SK-N-SH (cell line): ENCODE measurements around the gene ESYT3. TPM values are rescaled to one million over a fixed set of nuclear protein-coding genes. Genes with fewer than 3 reads are reported as not detected.

ENCODE experiments used
- CTCF ChIA-PET: fragments of 300-600, 350-600 bp; formaldehyde crosslinking; extraction: SDS; loops from one replicate; lab custom pipeline; 2021; lab: Yijun Ruan, JAX
- POLR2A ChIA-PET: fragments of 350-600 bp; sonication (Branson Sonifier 250); formaldehyde crosslinking; extraction: SDS; loops from one replicate; lab custom pipeline; 2020; ENCODE audit warnings: antibody characterized with exemption, inconsistent platforms; lab: Yijun Ruan, JAX
- DNase-seq: peaks from one replicate; pipeline ENCODE4 v3.0.0; 2012
- H2AFZ ChIP-seq: fragments of 200-600 bp; sonication (generic); 2 replicates; pipeline ENCODE4 v1.8.1; 2016; ENCODE audit warnings: antibody characterized with exemption, mild to moderate bottlenecking, low read depth
- H3F3A ChIP-seq: fragments of 200-600 bp; sonication (generic); replicated peaks from 2 replicates; pipeline ENCODE3; 2016; ENCODE audit warnings: antibody characterized with exemption, mild to moderate bottlenecking; ENCODE audit not compliant: insufficient read depth
- H3K27ac ChIP-seq, 2 experiments: fragments of 200-500 bp in 1 of 2; fragments of 200-600 bp in 1 of 2; sonication (Bioruptor generic) in 1 of 2; sonication (generic), shearing (Covaris generic) in 1 of 2; 2 replicates each; pipeline versions ENCODE4 v1.5.1 to v1.6.1; 2014 to 2016; ENCODE audit warnings: low read depth in 2 of 2, inconsistent platforms in 1 of 2, low read length in 1 of 2, mild to moderate bottlenecking in 1 of 2, mixed read lengths in 1 of 2
- H3K27me3 ChIP-seq: fragments of 200-600 bp; sonication (generic), shearing (Covaris generic); 2 replicates; pipeline ENCODE4 v1.6.1; 2016; ENCODE audit warnings: mixed run types; ENCODE audit not compliant: insufficient read depth
- H3K36me3 ChIP-seq, 2 experiments: fragments of 200-500 bp in 1 of 2; fragments of 200-600 bp in 1 of 2; sonication (Bioruptor generic) in 1 of 2; sonication (generic) in 1 of 2; replicated peaks in 1 of 2; 2 replicates each; pipeline versions ENCODE3 to v1.5.1; 2014 to 2016; ENCODE audit warnings: low read length in 1 of 2, mild to moderate bottlenecking in 1 of 2; ENCODE audit not compliant: insufficient read depth in 2 of 2, control insufficient read depth in 1 of 2
- H3K4me1 ChIP-seq, 2 experiments: fragments of 200-500 bp in 1 of 2; fragments of 200-600 bp in 1 of 2; sonication (Bioruptor generic) in 1 of 2; sonication (generic), shearing (Covaris generic) in 1 of 2; 2 replicates each; pipeline versions ENCODE4 v1.5.1 to v1.6.1; 2014 to 2016; ENCODE audit warnings: low read depth in 1 of 2, low read length in 1 of 2, mixed run types in 1 of 2; ENCODE audit not compliant: insufficient read depth in 2 of 2, control insufficient read depth in 1 of 2
- H3K4me2 ChIP-seq: fragments of 200-600 bp; sonication (generic), shearing (Covaris generic); 2 replicates; pipeline ENCODE4 v1.6.1; 2017; ENCODE audit warnings: mixed run types
- H3K4me3 ChIP-seq, 2 experiments: fragments of 200-500 bp in 1 of 2; fragments of 200-600 bp in 1 of 2; sonication (Bioruptor generic) in 1 of 2; sonication (generic), shearing (Covaris generic) in 1 of 2; 2 replicates each; pipeline versions ENCODE4 v1.5.1 to v1.8.1; 2014 to 2016; ENCODE audit warnings: low read depth in 2 of 2, inconsistent platforms in 1 of 2, low read length in 1 of 2, mild to moderate bottlenecking in 1 of 2, mixed read lengths in 1 of 2, moderate library complexity in 1 of 2
- H3K79me2 ChIP-seq: fragments of 200-600 bp; sonication (generic); 2 replicates; pipeline ENCODE4 v1.8.1; 2017; ENCODE audit warnings: mild to moderate bottlenecking; ENCODE audit not compliant: insufficient read depth
- H3K9ac ChIP-seq: fragments of 200-600 bp; sonication (generic); 2 replicates; pipeline ENCODE4 v1.6.1; 2017; ENCODE audit warnings: mixed run types
- H3K9me2 ChIP-seq: fragments of 200-600 bp; sonication (generic); 2 replicates; pipeline ENCODE4 v1.6.1; 2017; ENCODE audit warnings: mixed run types
- H3K9me3 ChIP-seq: fragments of 200-600 bp; sonication (generic); 2 replicates; pipeline ENCODE4 v1.6.1; 2017; ENCODE audit warnings: mixed run types, mild to moderate bottlenecking, moderate library complexity
- H4K20me1 ChIP-seq: fragments of 200-600 bp; sonication (generic); 2 replicates; pipeline ENCODE4 v1.6.1; 2017; ENCODE audit warnings: mild to moderate bottlenecking, mixed run types; ENCODE audit not compliant: insufficient read depth
- CTCF ChIP-seq: fragments of 200-600 bp; sonication (generic); IDR thresholded peaks from 2 replicates; pipeline ENCODE4 v1.6.1; 2017; ENCODE audit warnings: antibody characterized with exemption, mild to moderate bottlenecking, moderate library complexity
- ELF1 ChIP-seq: IDR thresholded peaks from 2 replicates; pipeline ENCODE4 v1.4.0; 2012
- EP300 ChIP-seq, 2 experiments: IDR thresholded peaks; 2 replicates each; pipeline versions ENCODE4 v1.4.0 to v1.6.1; 2012; ENCODE audit warnings: borderline replicate concordance in 1 of 2, low read depth in 1 of 2, low read length in 1 of 2
- EZH2phosphoT487 ChIP-seq: fragments of 200-600 bp; sonication (generic); IDR thresholded peaks from 2 replicates; pipeline ENCODE4 v1.6.1; 2017; ENCODE audit warnings: low read depth, mixed run types, mild to moderate bottlenecking, antibody characterized with exemption, moderate library complexity, borderline replicate concordance
- FOXM1 ChIP-seq: IDR thresholded peaks from 2 replicates; pipeline ENCODE4 v1.4.0; 2012; ENCODE audit warnings: low read depth, mild to moderate bottlenecking
- GATA2 ChIP-seq: sonication (generic); formaldehyde crosslinking; IDR thresholded peaks from 2 replicates; pipeline ENCODE4 v1.5.0; 2020; ENCODE audit warnings: mild to moderate bottlenecking, missing genetic modification reagents
- IRF3 ChIP-seq: fragments of 150-350 bp; IDR thresholded peaks from 2 replicates; pipeline ENCODE4 v1.6.1; 2016; ENCODE audit warnings: mild to moderate bottlenecking, low read depth, low read length
- MAX ChIP-seq: IDR thresholded peaks from 2 replicates; pipeline ENCODE4 v1.4.0; 2012; ENCODE audit warnings: low read depth
- MXI1 ChIP-seq: IDR thresholded peaks from 2 replicates; pipeline ENCODE4 v1.6.1; 2012; ENCODE audit warnings: mild to moderate bottlenecking, low read depth, low read length, improper control_type of control experiment
- PBX3 ChIP-seq: IDR thresholded peaks from 2 replicates; pipeline ENCODE4; 2012
- POLR2AphosphoS5 ChIP-seq: IDR thresholded peaks from 2 replicates; pipeline ENCODE4 v1.6.1; 2012; ENCODE audit warnings: low read depth, low read length
- RAD21 ChIP-seq: IDR thresholded peaks from 2 replicates; pipeline ENCODE4 v1.6.1; 2012; ENCODE audit warnings: mild to moderate bottlenecking, low read length
- RCOR1 ChIP-seq: fragments of 150-350 bp; IDR thresholded peaks from 2 replicates; pipeline ENCODE4 v1.6.1; 2017; ENCODE audit warnings: antibody characterized with exemption, low read length
- RFX5 ChIP-seq: IDR thresholded peaks from 2 replicates; pipeline ENCODE4 v1.6.1; 2012; ENCODE audit warnings: mild to moderate bottlenecking, improper control_type of control experiment, low read length
- SIN3A ChIP-seq: IDR thresholded peaks from 2 replicates; pipeline ENCODE4 v1.6.1; 2012; ENCODE audit warnings: low read depth, mild to moderate bottlenecking, low read length, moderate library complexity, borderline replicate concordance
- SMC3 ChIP-seq: IDR thresholded peaks from 2 replicates; pipeline ENCODE4 v1.6.1; 2012; ENCODE audit warnings: low read depth, low read length, improper control_type of control experiment
- TCF12 ChIP-seq: IDR thresholded peaks from 2 replicates; pipeline ENCODE4 v1.4.0; 2012
- USF1 ChIP-seq: IDR thresholded peaks from 2 replicates; pipeline ENCODE4 v1.4.0; 2012; ENCODE audit warnings: low read depth, borderline replicate concordance
- USF2 ChIP-seq: fragments of 150-350 bp; IDR thresholded peaks from 2 replicates; pipeline ENCODE4 v1.6.1; 2017; ENCODE audit warnings: antibody characterized with exemption, low read length, low read depth, borderline replicate concordance
- YY1 ChIP-seq: IDR thresholded peaks from 2 replicates; pipeline ENCODE4 v1.4.0; 2012; ENCODE audit warnings: low read depth, mild to moderate bottlenecking
- ZBTB33 ChIP-seq: IDR thresholded peaks from 2 replicates; pipeline ENCODE4 v1.4.0; 2012; ENCODE audit warnings: low read depth, borderline replicate concordance
- WGBS: methylation state at CpG from one replicate; pipeline ENCODE4 v1.1.6; 2017; ENCODE audit warnings: low lambda C conversion rate; 5-methylcytosine and 5-hydroxymethylcytosine counted together
- polyA plus RNA-seq, 3 experiments: library from polyadenylated mRNA; depleted of rRNA; stranded (reverse); fragments of >200 nt; gene quantifications; 2 replicates each; pipeline ENCODE4 v1.2.3, GENCODE V29; 2012

The ESYT3 gene
- polyA plus RNA-seq, 1 of the 3 experiments (the other 2 are of a cell fraction): 0.33 TPM

GRCh38 chr3:138394156-138394555, 40.3 kb upstream of the ESYT3 start (continued):
- TF ChIP-seq MXI1 (no peak), EZH2phosphoT487 (no peak), FOXM1 (no peak), PBX3 (no peak), GATA2 (CRISPR knock-in tag) (no peak)

- Histone ChIP-seq H2AFZ (no peak overlapping the region), H3K27ac (no peak overlapping the region), H3K9me3 (no peaks in the 10 kb centered on the region), H3K79me2 (peaks cover 25% of the 10 kb centered on the region), H3K4me2 (no peak overlapping the region), H3K4me1 (peaks cover 8 to 11% of the 10 kb centered on the region in 2 experiments; a peak in 2 of 4 replicates), H3F3A (peaks cover 6% of the 10 kb centered on the region), H3K9ac (no peak overlapping the region), H4K20me1 (no peaks in the 10 kb centered on the region), H3K9me2 (no peaks in the 10 kb centered on the region), H3K36me3 (no peaks in the 10 kb centered on the region), H3K4me3 (no peak overlapping the region), H3K27me3 (no peaks in the 10 kb centered on the region)
- no peak for DNase-seq
- ChIA-PET CTCF (interaction anchor here (11.5 kb wide), 1 partner anchor 23 kb away, joined by 69 read pairs; no protein-coding TSS in a partner anchor), POLR2A (no interaction called here)
- TF ChIP-seq RAD21 (no peak), CTCF (no peak), USF2 (no peak), IRF3 (no peak), MAX (no peak), GATA2 (CRISPR knock-in tag) (no peak), SIN3A (no peak), ELF1 (no peak), RCOR1 (no peak), PBX3 (no peak), MXI1 (no peak), ZBTB33 (no peak), POLR2AphosphoS5 (no peak), EP300 (IDR thresholded peaks at IDR 0.05; ENCODE audit: borderline replicate concordance in 1 of 2, low read depth in 1 of 2, low read length in 1 of 2) (no peak), YY1 (no peak), SMC3 (no peak), TCF12 (no peak), EZH2phosphoT487 (no peak), RFX5 (no peak), USF1 (no peak)
- 97% methylated on average over 5 of the region's 5 CpGs for WGBS
Observed at GRCh38 chr3:138394686-138395085, 39.7 kb upstream of the ESYT3 start.
